Measurements from ENCODE around the gene SYT15.
"Not testable (repeated sequence)": the region's sequence is repeated elsewhere in the genome, so short reads cannot be mapped to it uniquely, and the experiment has no call there.

The SYT15 gene

GRCh38 chr10:46578474-46579178, at the start of gene SYT15:
Gene SYT15 (plus strand): TSS chr10:46579128. CDS start chr10:46579169, 41 bp downstream.
- DNase-seq, result not testable (repeated sequence)

DNA sequence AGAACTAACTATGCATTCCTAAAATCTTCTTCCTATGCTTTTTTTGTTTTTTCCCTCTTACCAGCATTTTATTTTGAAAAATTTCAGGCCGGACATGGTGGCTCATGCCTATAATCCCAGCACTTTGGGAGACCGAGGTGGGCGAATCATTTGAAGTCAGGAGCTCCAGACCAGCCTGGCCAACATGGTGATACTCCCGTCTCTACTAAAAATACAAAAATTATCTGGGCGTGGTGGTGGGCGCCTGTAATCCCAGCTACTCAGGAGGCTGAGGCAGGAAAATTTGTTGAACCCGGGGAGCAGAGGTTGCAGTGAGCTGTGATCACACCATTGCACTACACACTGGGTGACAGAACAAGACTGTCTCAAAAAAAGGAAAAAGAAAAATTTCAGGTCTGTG, 49.2 kb upstream of the SYT15 start:
- not testable (repeated sequence) for DNase-seq

GRCh38 chr10:46530249-46531186, 48.4 kb upstream of the SYT15 start:
- no peak for DNase-seq

GRCh38 chr10:46532256-46532655, 46.7 kb upstream of the SYT15 start:
- DNase-seq, result not testable (repeated sequence)

- no peak for DNase-seq
Measured at GRCh38 chr10:46534828-46535524, 44.0 kb upstream of the SYT15 start.

GRCh38 chr10:46536171-46536570, 42.8 kb upstream of the SYT15 start:
- DNase-seq, result no peak

GRCh38 chr10:46536781-46537180, 42.1 kb upstream of the SYT15 start:
- no peak for DNase-seq

DNA sequence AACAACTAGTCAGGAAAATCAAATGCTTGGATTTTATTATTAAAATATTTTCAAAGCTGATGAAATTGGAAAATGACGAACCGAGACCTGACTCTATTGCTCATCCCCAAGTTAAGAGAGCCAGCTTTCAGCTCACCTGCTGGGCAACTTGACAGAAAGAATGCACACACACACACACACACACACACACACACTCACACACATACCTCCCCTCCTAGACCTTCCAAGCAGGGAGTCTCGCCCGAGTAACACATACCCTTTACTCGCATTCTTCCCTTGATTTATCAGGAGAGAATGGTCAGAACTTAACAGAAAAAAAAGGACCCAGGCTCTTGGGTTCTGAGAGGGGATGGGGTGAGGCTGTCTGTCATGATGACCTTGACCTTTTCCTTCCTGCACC, 41.6 kb upstream of the SYT15 start:
- no peak for DNase-seq

DNA sequence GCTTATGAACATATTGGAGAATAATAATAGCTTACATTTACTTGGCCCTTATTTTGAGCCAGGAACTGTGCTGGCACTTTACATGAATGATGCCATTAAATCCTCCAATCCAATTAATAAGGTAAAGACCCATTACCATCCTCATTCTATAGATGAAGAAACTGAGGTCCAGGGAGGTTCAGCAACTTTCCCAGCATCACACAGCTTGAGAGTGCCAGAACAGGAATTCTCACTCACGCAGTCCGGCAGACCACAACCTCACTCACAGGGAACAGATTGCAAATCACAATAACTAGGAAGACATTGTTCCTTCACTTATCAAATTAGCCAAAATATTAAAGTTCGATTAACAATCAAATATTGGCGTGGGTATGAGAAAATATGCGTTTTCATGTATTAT, 40.8 kb upstream of the SYT15 start:
- no peak for DNase-seq

- DNase-seq, result no peak
Measured at GRCh38 chr10:46538717-46539426, 40.1 kb upstream of the SYT15 start.

GRCh38 chr10:46539596-46540411, 39.1 kb upstream of the SYT15 start:
- DNase-seq, result no peak

GRCh38 chr10:46540412-46541016, 38.4 kb upstream of the SYT15 start:
- DNase-seq, result no peak

DNA sequence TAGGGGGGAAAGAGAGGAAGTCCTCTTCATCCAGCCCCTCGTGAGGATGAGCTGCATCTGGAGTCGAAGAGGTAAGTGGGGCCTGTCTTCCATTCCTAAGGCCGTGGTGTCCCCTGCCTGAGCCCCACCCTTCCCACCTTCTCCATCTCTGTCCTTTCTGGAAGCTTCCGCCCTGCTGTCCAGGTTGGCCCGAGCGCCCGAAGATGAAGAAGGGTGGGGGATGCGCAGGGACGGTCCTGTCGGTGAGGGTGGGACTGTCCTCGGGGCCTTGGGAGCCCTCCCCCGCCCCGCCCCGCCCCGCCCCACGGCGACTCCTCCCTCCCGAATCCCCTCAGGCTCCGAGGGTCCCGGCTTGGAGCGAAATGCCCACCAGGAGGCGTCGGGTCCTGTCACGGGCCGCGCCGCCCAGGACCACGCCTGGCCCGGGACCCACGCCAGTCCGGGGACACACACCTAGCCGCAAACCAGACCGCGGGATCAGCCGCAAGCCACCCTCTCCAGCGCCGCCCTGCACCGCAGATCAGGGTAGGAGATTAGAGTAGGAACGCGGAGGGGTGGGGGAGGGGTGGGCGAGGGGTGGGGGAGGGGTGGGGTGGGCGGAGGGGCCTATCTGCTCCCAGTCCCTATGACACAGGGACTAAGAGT, 37.8 kb upstream of the SYT15 start:
- DNase-seq, result no peak

GRCh38 chr10:46541735-46542566, 37.0 kb upstream of the SYT15 start:
- no peak for DNase-seq

DNA sequence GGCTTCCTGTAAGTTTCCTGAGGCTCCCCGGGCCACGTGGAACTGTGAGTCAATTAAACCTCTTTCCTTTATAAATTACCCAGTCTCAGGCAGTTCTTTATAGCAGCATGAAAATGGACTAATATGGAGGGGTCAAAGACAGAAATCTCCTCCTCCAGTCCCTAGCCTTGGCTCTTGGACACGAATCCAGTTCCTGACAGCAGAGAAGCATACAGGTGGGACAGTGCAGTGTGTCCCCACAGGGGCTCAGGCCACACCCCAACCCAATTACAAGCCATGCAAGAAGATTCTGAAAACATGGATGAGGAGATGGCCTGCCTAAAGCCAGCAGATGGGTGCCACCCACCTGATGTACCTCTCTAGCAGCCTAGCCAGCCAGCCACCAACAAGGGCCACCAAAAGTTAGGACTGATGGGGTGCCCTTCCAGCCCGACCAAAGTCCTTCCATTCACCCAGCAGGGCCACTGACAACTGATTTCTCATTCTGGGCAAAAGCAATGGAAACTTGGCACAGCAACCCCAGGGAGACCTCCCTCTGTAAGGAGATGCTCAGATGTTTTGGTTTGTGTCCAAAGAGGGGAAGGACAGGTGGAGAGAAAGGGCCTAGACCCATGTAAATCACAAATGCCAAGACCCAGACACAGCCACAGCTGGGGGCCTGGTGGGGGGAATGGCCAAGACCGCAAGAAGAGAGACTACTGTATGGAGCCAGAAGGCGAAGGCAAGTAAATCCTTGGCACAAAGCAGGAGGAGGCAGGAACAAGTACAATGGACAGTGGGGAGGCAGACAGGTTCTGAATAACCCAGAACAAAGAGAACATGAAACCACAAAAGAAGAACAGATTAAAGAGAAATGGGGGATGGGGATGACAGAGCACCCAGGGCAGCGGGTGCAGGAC, 36.1 kb upstream of the SYT15 start:
- no peak for DNase-seq

DNA sequence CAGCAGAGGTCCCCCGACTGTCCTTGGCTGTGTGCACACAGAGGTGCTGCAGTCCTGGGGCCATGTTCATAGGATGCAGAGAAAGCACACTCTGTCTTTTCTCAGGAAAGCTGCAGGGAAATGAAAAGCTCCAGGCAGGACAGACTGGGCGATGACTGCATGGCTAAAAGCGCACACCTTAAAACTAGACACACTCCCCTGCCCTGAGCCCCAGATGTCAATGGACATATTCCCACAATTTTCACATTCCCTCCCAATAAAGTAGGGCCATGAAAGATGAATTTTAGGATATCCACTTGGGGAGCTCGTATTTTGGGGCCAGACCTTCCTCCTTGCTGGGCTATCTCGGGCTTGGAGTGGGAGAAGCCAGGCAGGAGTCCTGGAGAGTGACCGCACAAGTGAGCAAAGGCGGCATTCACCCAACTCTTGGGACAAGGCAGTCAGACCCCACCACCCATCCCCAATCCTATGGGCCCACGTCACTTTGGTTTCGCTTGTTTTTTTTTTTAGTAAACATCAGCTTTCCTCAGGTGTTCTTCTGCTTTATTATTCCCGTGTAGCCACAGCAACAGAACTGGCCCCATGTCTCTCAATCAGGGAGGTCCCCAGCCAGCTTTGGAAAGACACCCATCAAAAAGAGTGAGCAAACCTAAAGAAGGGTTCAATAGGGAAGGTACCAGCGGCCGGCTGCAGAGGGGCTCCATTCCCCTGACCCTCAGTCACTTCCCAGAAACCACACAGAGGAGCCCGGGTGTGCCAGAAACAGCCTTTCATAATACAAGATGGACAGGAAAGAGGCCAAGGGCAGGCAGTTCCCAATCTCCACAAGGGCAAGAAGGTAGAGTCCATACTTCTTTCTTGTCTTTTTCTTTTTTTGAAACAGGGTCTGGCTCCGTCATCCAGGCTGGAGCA, 35.2 kb upstream of the SYT15 start:
- DNase-seq, result no peak

GRCh38 chr10:46544989-46545791, 33.7 kb upstream of the SYT15 start:
- DNase-seq, result no peak
